Measurements from ENCODE around the gene BNIP3.

- TF ChIP-seq CTCF (IDR thresholded peaks at IDR 0.05) (no peak), POLR2A (IDR thresholded peaks at IDR 0.05) (no peak)
Measured at GRCh38 chr10:131975003-131975402, 6.7 kb downstream of the BNIP3 start.

Measured in testis (tissue), 2 donors.